ENCODE data around the gene METTL2A.
"Not testable (repeated sequence)": the region's sequence is repeated elsewhere in the genome, so short reads cannot be mapped to it uniquely, and the experiment has no call there.

METTL2A gene, protein sequence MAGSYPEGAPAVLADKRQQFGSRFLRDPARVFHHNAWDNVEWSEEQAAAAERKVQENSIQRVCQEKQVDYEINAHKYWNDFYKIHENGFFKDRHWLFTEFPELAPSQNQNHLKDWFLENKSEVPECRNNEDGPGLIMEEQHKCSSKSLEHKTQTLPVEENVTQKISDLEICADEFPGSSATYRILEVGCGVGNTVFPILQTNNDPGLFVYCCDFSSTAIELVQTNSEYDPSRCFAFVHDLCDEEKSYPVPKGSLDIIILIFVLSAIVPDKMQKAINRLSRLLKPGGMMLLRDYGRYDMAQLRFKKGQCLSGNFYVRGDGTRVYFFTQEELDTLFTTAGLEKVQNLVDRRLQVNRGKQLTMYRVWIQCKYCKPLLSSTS

DNA sequence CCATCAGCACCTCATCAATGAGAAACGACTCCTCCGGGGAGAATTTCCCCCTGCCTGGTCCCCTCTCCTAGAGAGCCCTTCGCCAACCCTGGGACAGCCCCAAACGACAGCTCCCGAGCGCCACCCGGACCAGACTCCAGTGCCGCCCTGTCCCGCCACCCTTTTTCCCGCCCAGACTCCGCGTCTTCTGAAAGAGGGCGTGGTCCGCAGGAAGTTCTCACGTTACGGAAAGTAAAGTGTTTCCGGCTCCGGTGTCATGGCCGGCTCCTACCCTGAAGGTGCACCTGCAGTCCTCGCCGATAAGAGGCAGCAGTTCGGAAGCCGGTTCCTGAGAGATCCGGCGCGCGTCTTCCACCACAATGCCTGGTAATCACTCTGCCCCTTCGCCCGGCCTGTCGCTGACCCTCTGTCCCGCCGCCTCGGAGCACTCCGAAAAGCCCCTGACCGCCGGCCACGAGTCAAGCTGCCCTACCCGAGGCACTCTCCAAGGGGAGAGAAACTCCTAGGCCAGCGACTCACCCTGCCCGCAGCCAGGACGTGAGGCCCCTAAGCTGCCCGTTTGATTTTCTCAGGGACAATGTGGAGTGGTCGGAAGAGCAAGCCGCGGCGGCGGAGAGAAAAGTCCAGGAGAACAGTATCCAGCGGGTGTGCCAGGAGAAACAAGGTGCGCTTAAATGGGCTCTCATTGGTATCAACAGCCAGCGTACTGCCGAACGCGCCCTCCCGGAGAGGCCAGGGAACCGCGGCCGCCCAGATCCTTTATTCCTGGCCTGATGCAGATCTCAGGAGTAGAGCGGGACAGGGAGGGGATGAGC is at the start of gene METTL2A:
Gene METTL2A (plus strand): TSS at position 251 of the 815 bp plus-strand sequence. CDS start 6 bp downstream, at position 257.
- peaks cover 19% of the 10 kb centered on the region for H3K36me3 Mint-ChIP-seq (ENCODE audit: low read depth)
- peak within 1 kb of the TSS; percentile 97 for H3K4me3 Mint-ChIP-seq
- peak within 1 kb of the TSS; percentile 95 for H3K27ac Mint-ChIP-seq
- peaks cover 25% of the 10 kb centered on the region for H3K4me1 Mint-ChIP-seq
- not testable (repeated sequence) for H3K9me3 Mint-ChIP-seq; H3K27me3 Mint-ChIP-seq (ENCODE audit: low read depth, poor library complexity)
- DNase-seq, result peak; percentile 81

DNA sequence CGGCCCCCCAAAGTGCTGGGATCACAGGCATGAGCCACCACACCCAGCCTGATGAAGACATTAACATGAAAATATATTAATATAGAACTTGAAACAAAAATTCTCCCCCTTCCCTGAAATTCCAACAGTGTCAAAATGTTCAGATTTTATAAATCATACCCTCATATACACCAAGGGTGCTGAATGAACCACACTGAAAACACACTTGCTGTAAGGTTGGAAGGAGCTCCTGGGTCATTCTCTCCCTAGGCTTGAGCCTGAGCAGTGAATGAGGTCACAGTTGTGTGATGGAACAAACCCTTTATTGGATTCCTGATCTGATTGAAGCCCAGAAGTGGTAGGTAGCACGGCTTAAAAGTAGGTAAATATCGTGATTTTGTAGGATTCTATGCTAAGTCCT is 43.4 kb upstream of the METTL2A start, which contains the start of gene EFCAB3:
Gene EFCAB3 (plus strand): TSS at position 301 of the 400 bp plus-strand sequence. CDS start 2,427 bp downstream, outside the sequence.
- no peak for DNase-seq
- TF ChIP-seq, protein P1, sequence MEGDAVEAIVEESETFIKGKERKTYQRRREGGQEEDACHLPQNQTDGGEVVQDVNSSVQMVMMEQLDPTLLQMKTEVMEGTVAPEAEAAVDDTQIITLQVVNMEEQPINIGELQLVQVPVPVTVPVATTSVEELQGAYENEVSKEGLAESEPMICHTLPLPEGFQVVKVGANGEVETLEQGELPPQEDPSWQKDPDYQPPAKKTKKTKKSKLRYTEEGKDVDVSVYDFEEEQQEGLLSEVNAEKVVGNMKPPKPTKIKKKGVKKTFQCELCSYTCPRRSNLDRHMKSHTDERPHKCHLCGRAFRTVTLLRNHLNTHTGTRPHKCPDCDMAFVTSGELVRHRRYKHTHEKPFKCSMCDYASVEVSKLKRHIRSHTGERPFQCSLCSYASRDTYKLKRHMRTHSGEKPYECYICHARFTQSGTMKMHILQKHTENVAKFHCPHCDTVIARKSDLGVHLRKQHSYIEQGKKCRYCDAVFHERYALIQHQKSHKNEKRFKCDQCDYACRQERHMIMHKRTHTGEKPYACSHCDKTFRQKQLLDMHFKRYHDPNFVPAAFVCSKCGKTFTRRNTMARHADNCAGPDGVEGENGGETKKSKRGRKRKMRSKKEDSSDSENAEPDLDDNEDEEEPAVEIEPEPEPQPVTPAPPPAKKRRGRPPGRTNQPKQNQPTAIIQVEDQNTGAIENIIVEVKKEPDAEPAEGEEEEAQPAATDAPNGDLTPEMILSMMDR (IDR thresholded peaks at IDR 0.05), result no peak
- no peaks in the 10 kb centered on the region for H3K36me3 Mint-ChIP-seq (ENCODE audit: low read depth)
- peaks cover 25% of the 10 kb centered on the region for H3K27me3 Mint-ChIP-seq (ENCODE audit: low read depth, poor library complexity)
- H3K4me3 Mint-ChIP-seq, result no peak within 1 kb of the TSS
- no peaks in the 10 kb centered on the region for H3K9me3 Mint-ChIP-seq
- H3K4me1 Mint-ChIP-seq, result no peaks in the 10 kb centered on the region
- H3K27ac Mint-ChIP-seq, result no peak within 1 kb of the TSS

DNA sequence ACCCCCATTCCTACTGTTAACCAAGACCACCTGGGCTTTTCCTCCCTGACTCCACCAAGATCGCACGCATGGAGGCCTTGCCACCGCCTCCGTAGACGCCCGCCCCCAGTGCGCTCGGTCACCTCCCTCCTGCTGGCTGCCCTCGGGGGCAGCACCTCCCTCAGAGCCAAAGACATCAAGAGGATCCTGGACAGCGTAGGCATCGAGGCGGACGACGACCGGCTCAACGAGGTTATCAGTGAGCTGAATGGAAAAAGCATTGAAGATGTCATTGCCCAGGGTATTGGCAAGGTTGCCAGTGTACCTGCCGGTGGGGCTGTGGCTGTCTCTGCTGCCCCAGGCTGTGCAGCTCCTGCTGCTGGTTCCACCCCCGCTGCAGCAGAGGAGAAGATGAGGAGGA is 42.1 kb upstream of the METTL2A start:
- DNase-seq, result no peak
- Mint-ChIP-seq H3K27me3 (ENCODE audit: low read depth, poor library complexity) (peaks cover 25% of the 10 kb centered on the region), H3K36me3 (ENCODE audit: low read depth) (no peaks in the 10 kb centered on the region), H3K4me1 (no peaks in the 10 kb centered on the region), H3K9me3 (no peaks in the 10 kb centered on the region), H3K27ac (no peak overlapping the region), H3K4me3 (no peak overlapping the region)
- TF ChIP-seq, protein P1 (IDR thresholded peaks at IDR 0.05), result no peak

DNA sequence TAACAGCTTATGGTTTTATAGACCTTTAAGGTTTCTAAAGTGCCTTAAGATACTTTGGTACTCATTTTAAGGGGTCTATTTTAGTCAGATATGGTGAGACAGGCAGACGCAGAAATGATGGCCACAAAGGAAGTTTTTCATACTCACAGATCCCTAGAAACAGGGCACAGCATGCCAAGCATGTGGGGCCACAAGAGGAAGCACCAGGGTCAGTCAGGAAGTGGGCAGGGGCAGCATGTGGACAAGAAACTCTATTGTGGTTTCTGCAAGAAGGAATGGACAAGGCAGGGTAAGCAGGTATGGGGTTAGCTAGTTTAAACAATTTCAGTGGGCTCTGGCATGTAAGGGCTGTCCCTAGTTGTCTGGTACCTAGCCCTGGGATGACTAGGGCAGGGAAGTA is 34.8 kb upstream of the METTL2A start:
- TF ChIP-seq, protein P1 (IDR thresholded peaks at IDR 0.05), result no peak
- no peaks in the 10 kb centered on the region for H3K36me3 Mint-ChIP-seq (ENCODE audit: low read depth)
- H3K9me3 Mint-ChIP-seq, result no peaks in the 10 kb centered on the region
- no peak overlapping the region for H3K27ac Mint-ChIP-seq
- H3K27me3 Mint-ChIP-seq (ENCODE audit: low read depth, poor library complexity), result peaks cover 30% of the 10 kb centered on the region
- DNase-seq, result no peak
- H3K4me1 Mint-ChIP-seq, result no peaks in the 10 kb centered on the region
- H3K4me3 Mint-ChIP-seq, result no peak overlapping the region

DNA sequence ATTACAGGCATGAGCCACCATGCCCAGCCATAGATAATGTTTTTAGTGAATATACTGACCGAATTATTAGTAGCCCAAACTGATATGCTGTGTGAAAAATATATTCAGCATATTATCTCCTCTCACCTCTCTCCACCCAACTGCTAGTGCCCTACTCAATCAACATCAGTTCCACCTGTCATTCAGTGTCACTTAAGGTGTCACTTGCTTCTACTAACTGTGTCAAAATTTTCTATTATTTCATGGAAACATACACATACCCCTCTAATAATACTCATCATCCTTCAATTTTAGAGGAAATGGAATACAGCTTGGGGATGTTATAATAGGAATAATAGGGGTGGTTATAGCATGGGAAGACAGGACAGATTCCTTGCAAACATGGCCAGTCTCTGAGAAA is 30.8 kb upstream of the METTL2A start:
- DNase-seq, result no peak
- no peaks in the 10 kb centered on the region for H3K9me3 Mint-ChIP-seq

DNA sequence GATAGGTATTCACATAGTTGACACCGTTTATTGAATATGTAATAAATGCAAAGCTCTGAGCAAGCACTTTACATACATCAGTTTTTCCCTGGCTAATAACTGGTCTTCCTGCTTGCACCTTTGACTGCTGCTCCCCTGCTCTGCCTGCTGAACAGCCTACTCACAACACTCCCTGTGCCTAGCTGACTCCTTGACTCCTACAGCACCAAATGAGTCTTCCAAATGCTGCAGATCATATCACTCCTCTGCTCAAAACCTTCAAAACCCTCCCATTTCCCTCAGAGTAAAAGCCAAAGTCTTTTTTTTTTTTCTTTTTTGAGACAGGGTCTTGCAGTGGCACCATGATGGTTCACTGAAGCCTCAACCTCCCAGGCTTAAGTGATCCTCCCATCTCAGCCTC is 24.8 kb upstream of the METTL2A start:
- Mint-ChIP-seq H3K27ac (no peak overlapping the region), H3K9me3 (peaks cover 7% of the 10 kb centered on the region), H3K27me3 (ENCODE audit: low read depth, poor library complexity) (peaks cover 20% of the 10 kb centered on the region), H3K4me1 (no peaks in the 10 kb centered on the region), H3K4me3 (no peak overlapping the region), H3K36me3 (ENCODE audit: low read depth) (no peaks in the 10 kb centered on the region)
- no peak for DNase-seq
- TF ChIP-seq, protein P1 (IDR thresholded peaks at IDR 0.05), result no peak

More for the DNA sequence above, 30.8 kb upstream of the METTL2A start:
- no peak overlapping the region for H3K27ac Mint-ChIP-seq
- H3K4me3 Mint-ChIP-seq, result no peak overlapping the region
- no peaks in the 10 kb centered on the region for H3K4me1 Mint-ChIP-seq
- H3K27me3 Mint-ChIP-seq (ENCODE audit: low read depth, poor library complexity), result peaks cover 42% of the 10 kb centered on the region
- no peaks in the 10 kb centered on the region for H3K36me3 Mint-ChIP-seq (ENCODE audit: low read depth)
- TF ChIP-seq, protein P1 (IDR thresholded peaks at IDR 0.05), result no peak

Data from nephron progenitor cell (in vitro differentiated cells).